HG03196 (cell line): ENCODE results near the gene SV2C.

Experiments
- ATAC-seq: cut with Tn5 transposase; IDR thresholded peaks from one replicate; pipeline ENCODE4 v1.9.1; 2021; ENCODE audit not compliant: unreplicated experiment

The SV2C gene

GRCh38 chr5:76162335-76162734 lies 79.2 kb downstream of the SV2C start:
- no peak for ATAC-seq

GRCh38 chr5:76163111-76163628 lies 80.0 kb downstream of the SV2C start:
- no peak for ATAC-seq

GRCh38 chr5:76165029-76165428 lies 81.8 kb downstream of the SV2C start:
- no peak for ATAC-seq

- ATAC-seq: no peak
Observed at GRCh38 chr5:76165711-76166374, 82.7 kb downstream of the SV2C start.

GRCh38 chr5:76166886-76167576 lies 83.8 kb downstream of the SV2C start:
- ATAC-seq: no peak

- ATAC-seq: no peak
Observed at GRCh38 chr5:76169146-76169905, 86.1 kb downstream of the SV2C start.

- ATAC-seq: no peak
Observed at GRCh38 chr5:76174101-76174500, 90.9 kb downstream of the SV2C start.

- ATAC-seq: peak; percentile 50
Observed at GRCh38 chr5:76175051-76175666, 92.0 kb downstream of the SV2C start.

- ATAC-seq: peak; percentile 80
Observed at GRCh38 chr5:76175821-76176403, 92.7 kb downstream of the SV2C start.

- no peak for ATAC-seq
Observed at GRCh38 chr5:76177978-76178377, 94.8 kb downstream of the SV2C start.

GRCh38 chr5:76178913-76179312 lies 95.7 kb downstream of the SV2C start:
- no peak for ATAC-seq

GRCh38 chr5:76180814-76181805 lies 97.9 kb downstream of the SV2C start:
- peak; percentile 64 for ATAC-seq

GRCh38 chr5:76187386-76187785 lies 104.2 kb downstream of the SV2C start:
- ATAC-seq: no peak

- ATAC-seq: no peak
Observed at GRCh38 chr5:76190356-76190755, 107.2 kb downstream of the SV2C start.

GRCh38 chr5:76192837-76193236 lies 109.7 kb downstream of the SV2C start:
- ATAC-seq: no peak

- no peak for ATAC-seq
Observed at GRCh38 chr5:76193635-76194034, 110.5 kb downstream of the SV2C start.

GRCh38 chr5:76194340-76194739 lies 111.2 kb downstream of the SV2C start:
- ATAC-seq: no peak

GRCh38 chr5:76196457-76196856 lies 113.3 kb downstream of the SV2C start:
- ATAC-seq: no peak

- no peak for ATAC-seq
Observed at GRCh38 chr5:76196886-76197489, 113.8 kb downstream of the SV2C start.
